Lung (tissue), 12 donors: ENCODE data around the gene ISL1. TPM values are rescaled to one million over a fixed set of nuclear protein-coding genes. Genes with fewer than 3 reads are reported as not detected.

Source experiments
- ATAC-seq: fragments of 200-7000 bp; cut with Tn5 transposase; one replicate; pipeline ENCODE4 v1.9.1; 2020; ENCODE audit warnings: moderate number of reproducible peaks; ENCODE audit not compliant: insufficient read depth, low FRiP score
- DNase-seq, 3 donors: peaks; one replicate each; pipeline ENCODE4 v3.0.0-alpha.2; 2013 to 2017
- H3K27ac ChIP-seq, 2 donors: one replicate each; pipeline ENCODE4 v1.5.1; 2013; ENCODE audit warnings: mild to moderate bottlenecking in 2 of 2, moderate library complexity in 2 of 2, control low read depth in 1 of 2, inconsistent platforms in 1 of 2, low read depth in 1 of 2, low read length in 1 of 2
- H3K27me3 ChIP-seq, 3 donors: one replicate each; pipeline ENCODE4 v1.5.1; 2013; ENCODE audit warnings: low read length in 2 of 3; ENCODE audit not compliant: control insufficient read depth in 3 of 3, insufficient read depth in 3 of 3
- H3K36me3 ChIP-seq, 4 donors: one replicate each; pipeline ENCODE4 v1.5.1; 2013; ENCODE audit warnings: low read length in 4 of 4, mild to moderate bottlenecking in 1 of 4, moderate library complexity in 1 of 4; ENCODE audit not compliant: control insufficient read depth in 4 of 4, insufficient read depth in 4 of 4
- H3K4me1 ChIP-seq, 5 donors: one replicate each; pipeline ENCODE4 v1.5.1; 2013; ENCODE audit warnings: low read length in 5 of 5, mild to moderate bottlenecking in 2 of 5, moderate library complexity in 1 of 5; ENCODE audit not compliant: control insufficient read depth in 5 of 5, insufficient read depth in 5 of 5
- H3K4me3 ChIP-seq: one replicate; pipeline ENCODE4 v1.5.1; 2013; ENCODE audit warnings: mild to moderate bottlenecking, control low read depth, moderate library complexity
- H3K9ac ChIP-seq, 2 donors: one replicate each; pipeline ENCODE4 v1.5.1; 2013; ENCODE audit warnings: low read length in 2 of 2, control low read depth in 1 of 2; ENCODE audit not compliant: insufficient read depth in 1 of 2
- H3K9me3 ChIP-seq, 4 donors: one replicate each; pipeline ENCODE4 v1.5.1; 2013; ENCODE audit warnings: low read length in 3 of 4, mild to moderate bottlenecking in 1 of 4, moderate library complexity in 1 of 4; ENCODE audit not compliant: control insufficient read depth in 4 of 4, insufficient read depth in 3 of 4
- CTCF ChIP-seq: IDR thresholded peaks from 2 replicates; pipeline ENCODE4 v1.5.1; 2012; ENCODE audit warnings: mild to moderate bottlenecking; ENCODE audit errors: control extremely low read depth, extremely low read depth
- WGBS, 2 donors: extraction: QIAGEN DNeasy Blood & Tissue Kit; methylation state at CpG; one replicate each; pipeline ENCODE4 v1.1.7; 2013; 5-methylcytosine and 5-hydroxymethylcytosine counted together
- polyA plus RNA-seq, 2 donors: library from polyadenylated mRNA; stranded (reverse); fragments of 200-250 nt; gene quantifications; one replicate each; pipeline ENCODE4 v1.2.1, GENCODE V29; 2013
- total RNA-seq, 2 donors: library from RNA; depleted of rRNA in 1 of 2; stranded (reverse); fragments of >200 nt in 1 of 2; gene quantifications; one replicate each; pipeline ENCODE4 v1.2.1, GENCODE V29; 2014 to 2021
- donor health status: control.
- donor health status: control.
- donor health status: Bipolar disorder and iron deficiency.
- donor health status: healthy.
- donor health status: DM: yes; HTN: yes; CAD: no.

The ISL1 gene
- total and polyA plus RNA-seq, 4 donors = 0.06 to 0.51 (median 0.17) TPM; not detected in 1

- H3K4me1 ChIP-seq = peaks cover 0 to 28% (median 7%) of the 10 kb centered on the region in 5 donors
- peaks cover 5 to 90% (median 89%) of the 10 kb centered on the region in 3 donors for H3K27me3 ChIP-seq
- H3K4me3 ChIP-seq = no peak overlapping the region
- WGBS, 2 donors = 3 to 7% methylated on average over 4 of the region's 4 CpGs
- no peak overlapping the region for H3K9ac ChIP-seq
- no peaks in the 10 kb centered on the region for H3K36me3 ChIP-seq
- TF ChIP-seq CTCF = no peak
- ATAC-seq (no peak), DNase-seq (peak in 1 of 3 donors; percentile 37)
- no peak overlapping the region for H3K27ac ChIP-seq
- H3K9me3 ChIP-seq = peaks cover 0 to 5% (median 0%) of the 10 kb centered on the region in 4 donors
Observed at GRCh38 chr5:51379331-51379700, 3.9 kb upstream of the ISL1 start.

GRCh38 chr5:51380603-51381207, 2.5 kb upstream of the ISL1 start:
- 1 to 5% methylated on average over 7 of the region's 7 CpGs for WGBS, 2 donors
- no peak overlapping the region for H3K27ac ChIP-seq
- H3K4me3 ChIP-seq = no peak overlapping the region
- no peak overlapping the region for H3K9ac ChIP-seq
- H3K27me3 ChIP-seq = peaks cover 5 to 93% (median 90%) of the 10 kb centered on the region in 3 donors
- no peak for TF ChIP-seq CTCF
- ATAC-seq (no peak), DNase-seq (peak in 2 of 3 donors; percentile 53 to 68)
- H3K9me3 ChIP-seq = peaks cover 0 to 5% (median 0%) of the 10 kb centered on the region in 4 donors
- H3K4me1 ChIP-seq = peaks cover 0 to 28% (median 7%) of the 10 kb centered on the region in 5 donors
- H3K36me3 ChIP-seq = no peaks in the 10 kb centered on the region

- Histone ChIP-seq H3K27ac (no peak overlapping the region), H3K36me3 (no peaks in the 10 kb centered on the region), H3K27me3 (peaks cover 5 to 94% (median 90%) of the 10 kb centered on the region in 3 donors), H3K4me3 (no peak overlapping the region), H3K4me1 (peaks cover 0 to 28% (median 7%) of the 10 kb centered on the region in 5 donors), H3K9me3 (peaks cover 0 to 5% (median 0%) of the 10 kb centered on the region in 4 donors), H3K9ac (no peak overlapping the region)
- DNase-seq (peak in 1 of 3 donors; percentile 57), ATAC-seq (no peak)
- no peak for TF ChIP-seq CTCF
- WGBS, 2 donors = 6 to 14% methylated on average over 19 of the region's 19 CpGs
Observed at GRCh38 chr5:51381761-51382474, 1.3 kb upstream of the ISL1 start.
